H1 (cell line): ENCODE measurements around the gene LAMB1.

Source experiments
- CTCF ChIP-seq, 3 experiments: IDR thresholded peaks; 1 replicate in 2 of 3; 2 replicates in 1 of 3; pipeline versions ENCODE4 v1.5.1 to v1.6.1; 2011; ENCODE audit warnings: low read length in 3 of 3, mild to moderate bottlenecking in 3 of 3, inconsistent platforms in 2 of 3, low read depth in 1 of 3, moderate library complexity in 1 of 3; ENCODE audit not compliant: insufficient read depth in 1 of 3; ENCODE audit errors: control extremely low read depth in 1 of 3
- RAD21 ChIP-seq, 2 experiments: IDR thresholded peaks in 1 of 2; conservative IDR thresholded peaks in 1 of 2; 2 replicates each; pipeline ENCODE4 v1.6.1; 2011; ENCODE audit warnings: low read depth in 2 of 2, low read length in 2 of 2, improper control_type of control experiment in 1 of 2, inconsistent platforms in 1 of 2, mild to moderate bottlenecking in 1 of 2, moderate library complexity in 1 of 2
- TEAD4 ChIP-seq: IDR thresholded peaks from 2 replicates; pipeline ENCODE4 v1.6.1; 2012; ENCODE audit warnings: low read depth, low read length, inconsistent platforms, mixed read lengths

- TF ChIP-seq RAD21 (IDR thresholded peaks at IDR 0.05 in 1 of 2, conservative IDR thresholded peaks at IDR 0.05 in 1 of 2; ENCODE audit: low read depth in 2 of 2, low read length in 2 of 2) = no peak
- TF ChIP-seq TEAD4 = no peak
- no peak for TF ChIP-seq CTCF (IDR thresholded peaks at IDR 0.05; ENCODE audit: control extremely low read depth in 1 of 3, insufficient read depth in 1 of 3, low read depth in 1 of 3, low read length in 3 of 3)
Observed at GRCh38 chr7:107936312-107936711, 66.6 kb downstream of the LAMB1 start.
